NCI-H1105 treated with DMSO at 0.1 percent for 48 hours (cell line): Measurements from ENCODE around the gene HOXB8.

Experiments used
- DNase-seq: peaks from one replicate; lab custom pipeline; 2025; lab: John Stamatoyannopoulos, UW

Gene HOXB8

GRCh38 chr17:48624544-48625494, 9.7 kb upstream of the HOXB8 start:
- DNase-seq: peak; percentile 36

DNA sequence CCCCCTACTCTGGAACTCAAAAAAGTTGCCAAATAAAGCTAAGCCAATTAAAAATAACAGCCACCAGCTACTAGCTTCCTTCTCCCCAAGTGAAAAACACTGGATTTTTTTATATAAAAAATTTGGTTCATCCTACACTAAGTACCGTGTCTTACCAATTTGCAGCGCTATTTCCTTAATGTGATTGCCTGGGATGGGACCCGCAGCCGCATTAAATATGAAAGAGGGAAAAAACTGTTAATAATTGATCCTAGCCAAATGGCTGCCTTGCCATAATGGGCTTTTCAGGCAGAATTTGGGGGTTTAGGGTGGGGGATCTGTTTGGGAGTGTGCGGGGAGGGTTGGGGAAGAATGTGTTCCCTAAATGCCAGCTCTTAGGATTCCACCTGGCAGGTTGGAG, 9.0 kb upstream of the HOXB8 start:
- DNase-seq: no peak

GRCh38 chr17:48623583-48623982, 8.5 kb upstream of the HOXB8 start:
- DNase-seq: no peak

DNA sequence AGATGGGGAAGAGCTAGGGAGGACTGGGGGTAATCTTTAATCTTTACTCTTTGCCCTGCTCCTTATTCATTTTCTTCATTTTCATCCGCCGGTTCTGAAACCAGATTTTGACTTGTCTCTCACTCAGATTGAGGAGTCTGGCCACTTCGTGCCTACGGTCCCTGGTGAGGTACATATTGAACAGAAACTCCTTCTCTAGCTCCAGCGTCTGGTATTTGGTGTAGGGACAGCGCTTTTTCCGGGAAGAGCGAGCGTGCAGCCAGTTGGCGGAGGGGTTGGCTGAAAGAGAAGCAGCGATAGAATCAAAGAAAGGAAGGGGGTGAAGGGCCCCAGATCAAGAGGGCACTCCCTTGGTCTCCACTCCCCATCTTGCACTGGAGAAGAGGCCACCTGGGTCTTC, 7.8 kb upstream of the HOXB8 start:
- no peak for DNase-seq

GRCh38 chr17:48621410-48622392, 6.6 kb upstream of the HOXB8 start:
- DNase-seq: no peak

DNA sequence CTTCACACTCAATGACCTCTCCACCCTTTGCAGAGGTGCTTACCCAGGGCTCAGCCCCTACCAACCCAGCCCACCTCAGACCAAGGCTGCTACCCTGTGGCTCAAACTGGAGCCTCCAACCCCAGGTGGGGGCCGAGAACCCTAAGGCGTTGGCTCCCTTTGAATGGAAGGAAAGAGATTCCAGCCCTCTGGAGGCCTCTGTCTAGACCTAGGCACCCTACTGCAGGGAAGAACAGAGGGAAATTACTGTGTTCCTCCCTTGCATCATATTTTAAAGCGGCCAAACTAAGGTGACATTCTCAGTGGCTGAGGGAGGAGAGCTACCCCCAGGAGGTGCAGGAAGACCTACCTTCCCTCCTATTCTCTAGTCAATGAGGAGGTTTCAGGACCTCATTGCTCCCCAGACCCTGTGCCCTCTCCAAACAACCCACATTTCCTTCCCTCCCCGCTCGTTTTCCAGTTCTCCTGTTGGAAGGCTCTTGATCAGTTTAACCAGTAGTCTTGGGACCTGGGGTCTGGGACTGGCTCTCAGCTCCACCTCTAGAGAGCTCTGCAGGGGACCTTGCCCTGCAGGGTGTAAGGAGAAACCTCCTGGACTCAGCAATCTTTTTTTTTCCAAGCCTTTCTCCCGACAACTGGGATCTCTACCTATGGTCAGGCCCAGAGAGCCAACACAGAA, 5.5 kb upstream of the HOXB8 start:
- no peak for DNase-seq

DNA sequence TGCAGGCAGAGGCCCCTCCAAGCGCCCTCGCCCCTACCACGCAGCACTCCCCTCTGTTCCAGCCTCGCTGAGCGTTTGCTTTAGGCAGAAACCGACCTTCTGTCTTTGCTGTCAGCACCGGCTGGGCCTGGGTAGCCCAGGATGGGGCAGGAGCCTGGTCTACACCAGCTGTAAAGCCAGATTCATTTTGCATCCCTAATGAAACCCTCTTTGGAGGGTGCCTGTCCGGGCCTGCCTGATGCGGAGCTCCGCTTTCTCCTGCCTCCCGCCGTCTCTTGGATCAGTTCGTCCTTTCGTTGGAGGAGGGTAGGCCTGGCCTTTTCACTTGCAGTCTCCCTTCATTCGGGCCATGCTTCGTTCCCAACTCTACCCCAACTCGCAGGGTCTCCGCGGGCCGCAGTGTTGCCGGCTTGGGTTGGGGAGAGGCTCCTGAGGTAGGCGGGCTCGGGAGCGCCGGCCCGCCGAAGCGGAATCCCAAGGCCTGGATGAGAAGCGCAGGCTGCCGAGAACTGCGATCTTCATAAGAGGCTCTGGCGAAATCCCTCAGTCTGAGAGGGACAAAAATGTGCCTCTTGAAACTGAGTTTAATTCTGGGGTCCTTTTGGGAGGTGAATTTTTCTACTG, 4.8 kb upstream of the HOXB8 start:
- DNase-seq: no peak

DNA sequence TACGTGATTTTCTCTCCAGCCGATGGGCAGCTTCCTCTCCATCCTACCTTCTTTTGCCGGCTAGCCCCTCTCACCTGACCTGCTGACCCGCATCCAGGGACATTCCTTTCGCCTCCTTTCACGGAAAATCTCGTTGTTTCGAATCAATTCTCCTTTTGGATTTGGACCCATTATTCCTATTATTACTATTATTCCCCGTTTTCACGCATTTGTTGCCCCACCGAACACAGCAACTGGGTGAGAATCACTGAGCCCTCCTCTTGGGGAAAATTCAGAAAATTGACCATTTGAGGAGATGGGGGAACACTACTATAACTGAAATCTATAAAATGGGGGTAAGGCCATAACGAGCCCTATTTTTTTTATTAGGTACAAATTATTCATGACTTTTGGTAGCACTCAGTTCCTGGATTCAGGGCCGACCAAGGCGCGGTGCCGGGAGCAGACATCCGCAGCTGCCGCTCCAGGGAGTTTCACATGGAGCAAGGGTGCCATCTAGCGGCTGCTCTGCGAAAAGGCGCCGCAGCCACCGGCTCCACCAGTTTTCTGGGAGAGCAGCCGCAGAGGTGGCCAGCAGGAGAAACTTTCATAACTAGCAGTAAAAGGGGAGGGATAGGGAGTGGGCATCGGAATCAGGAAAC, 3.3 kb upstream of the HOXB8 start:
- peak; percentile 74 for DNase-seq

DNA sequence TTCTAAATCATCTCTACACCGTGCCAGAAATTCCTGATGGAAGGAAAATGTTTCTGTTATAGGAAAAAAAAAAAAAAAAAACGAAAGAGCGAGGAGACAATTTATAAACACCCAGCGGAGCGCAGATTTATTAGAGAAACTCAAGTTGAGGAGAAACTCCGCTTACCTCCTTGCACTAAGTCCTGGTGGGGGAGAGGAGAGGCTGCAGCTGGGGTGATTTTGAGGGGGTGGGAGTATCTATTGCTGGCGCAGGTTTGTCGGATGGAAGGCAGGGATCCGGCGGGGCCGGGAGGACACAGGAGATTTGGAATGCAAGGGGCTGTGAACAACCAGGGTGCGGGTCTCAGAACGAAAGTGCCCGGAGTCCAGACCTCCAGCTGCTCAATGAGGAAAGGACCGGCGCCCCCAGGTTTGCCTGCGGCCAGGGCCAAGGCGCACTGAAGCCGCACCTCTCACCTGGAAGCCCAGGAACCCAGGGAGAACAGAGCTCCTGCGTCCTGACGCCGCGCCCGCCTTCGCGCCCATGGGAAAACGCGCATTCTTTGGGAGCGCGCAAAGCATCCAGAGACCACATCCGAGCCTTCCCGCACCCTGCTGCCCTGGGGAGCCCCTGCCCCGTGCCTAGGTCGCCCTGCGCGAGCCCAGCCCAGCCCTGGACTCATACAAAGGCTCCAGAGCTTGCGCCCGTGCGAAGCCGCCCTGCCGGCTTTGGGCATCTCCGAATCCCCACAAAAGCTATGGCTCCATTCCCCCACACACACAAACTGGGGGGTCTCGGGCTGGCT, 2.6 kb upstream of the HOXB8 start:
- DNase-seq: no peak

- no peak for DNase-seq
These were observed 1.8 kb upstream of the HOXB8 start for GRCh38 chr17:48616717-48617470.

GRCh38 chr17:48615963-48616716, 1.0 kb upstream of the HOXB8 start:
- DNase-seq: no peak

DNA sequence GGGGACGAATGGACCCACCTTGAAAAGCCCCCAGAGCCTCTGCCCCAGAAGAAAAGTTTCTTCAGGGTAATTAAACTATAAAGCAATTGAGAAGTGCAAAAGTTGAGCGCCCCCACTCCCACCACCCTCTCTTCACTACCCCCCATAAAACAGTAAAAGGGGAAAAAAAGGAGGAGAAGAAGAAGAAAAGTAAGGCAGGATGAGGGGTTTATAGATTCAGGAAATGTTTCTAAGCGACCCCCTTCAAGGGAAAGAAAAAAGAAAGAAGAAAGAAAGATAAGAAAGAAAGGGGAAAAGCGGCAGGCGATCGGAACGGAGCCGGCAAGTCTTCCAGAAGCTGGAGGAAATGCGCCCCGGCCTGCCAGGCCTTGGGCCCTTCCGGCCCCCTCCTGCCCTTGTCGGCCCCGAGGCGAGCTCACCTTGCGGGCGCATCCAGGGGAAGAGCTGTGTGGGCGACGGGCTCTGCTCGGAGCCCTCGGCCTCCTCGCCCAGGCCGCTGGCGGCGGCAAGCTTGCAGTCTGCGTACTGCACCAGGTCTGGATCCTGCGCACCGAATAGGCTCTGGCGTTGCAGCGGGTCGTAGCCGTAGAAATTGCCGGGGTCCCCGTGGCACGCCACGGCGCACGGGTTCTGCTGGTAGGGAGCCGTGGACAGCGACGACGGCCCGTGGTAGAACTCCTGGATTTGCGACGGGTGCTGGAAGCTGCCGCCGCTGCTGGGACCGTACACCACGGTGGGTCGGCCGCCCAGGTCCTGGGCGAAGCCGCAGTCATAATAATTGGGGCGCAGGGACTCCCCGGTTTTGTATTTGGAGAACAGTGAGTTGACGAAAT, 1.0 kb downstream of the HOXB8 start:
- DNase-seq: no peak

- DNase-seq: peak; percentile 50
These were observed 2.0 kb downstream of the HOXB8 start for GRCh38 chr17:48612854-48613691.

- peak; percentile 50 for DNase-seq
These were observed 2.6 kb downstream of the HOXB8 start for GRCh38 chr17:48612456-48612853.

GRCh38 chr17:48611681-48612455, 3.2 kb downstream of the HOXB8 start:
- DNase-seq: peak; percentile 66

GRCh38 chr17:48611213-48611612, 3.9 kb downstream of the HOXB8 start:
- peak; percentile 23 for DNase-seq
